22Rv1 (cell line): ENCODE measurements around the gene MLN.

Experiments used
- H3K27ac ChIP-seq: fragments of 450-650 bp; 2 replicates; pipeline ENCODE4 v1.5.1; 2017
- CTCF ChIP-seq: fragments of 450-650 bp; IDR thresholded peaks from 2 replicates; pipeline ENCODE4 v1.5.1; 2017; ENCODE audit warnings: mild to moderate bottlenecking
- ZFX ChIP-seq: fragments of 450-650 bp; IDR thresholded peaks from 2 replicates; pipeline ENCODE4 v1.6.1; 2017; ENCODE audit warnings: antibody characterized with exemption, borderline replicate concordance

MLN gene

GRCh38 chr6:33749401-33749800 is 54.4 kb downstream of the MLN start:
- no peak for TF ChIP-seq CTCF
- TF ChIP-seq ZFX: no peak

GRCh38 chr6:33748841-33749240 is 55.0 kb downstream of the MLN start:
- no peak for TF ChIP-seq CTCF
- no peak for TF ChIP-seq ZFX
- H3K27ac ChIP-seq: no peak overlapping the region

More at GRCh38 chr6:33749401-33749800, 54.4 kb downstream of the MLN start:
- no peak overlapping the region for H3K27ac ChIP-seq

- TF ChIP-seq ZFX (no peak), CTCF (no peak)
- no peak overlapping the region for H3K27ac ChIP-seq
These were observed 56.0 kb downstream of the MLN start for GRCh38 chr6:33747823-33748222.

GRCh38 chr6:33746651-33747100 is 57.1 kb downstream of the MLN start, which contains the start of gene IP6K3:
Gene IP6K3, minus strand, starts transcription at chr6:33746905. Its CDS starts 11,429 bp downstream, at chr6:33735476.
- TF ChIP-seq ZFX (no peak), CTCF (no peak)
- no peak within 1 kb of the TSS for H3K27ac ChIP-seq

GRCh38 chr6:33746036-33746600 is 57.7 kb downstream of the MLN start:
- TF ChIP-seq ZFX (no peak), CTCF (no peak)
- no peak overlapping the region for H3K27ac ChIP-seq

GRCh38 chr6:33745548-33745947 is 58.3 kb downstream of the MLN start:
- no peak for TF ChIP-seq CTCF
- TF ChIP-seq ZFX: no peak
- H3K27ac ChIP-seq: peak overlapping the region; percentile 48

GRCh38 chr6:33744895-33745546 is 58.8 kb downstream of the MLN start:
- no peak for TF ChIP-seq ZFX
- no peak for TF ChIP-seq CTCF
- H3K27ac ChIP-seq: peak overlapping the region; percentile 48
